Smooth muscle cell (in vitro differentiated cells): Measurements from ENCODE around the gene WNT4. TPM values are rescaled to one million over a fixed set of nuclear protein-coding genes. Genes with fewer than 3 reads are reported as not detected.

Experiments
- DNase-seq: peaks from one replicate; lab custom pipeline; 2025; ENCODE audit not compliant: unreplicated experiment; lab: John Stamatoyannopoulos, UW
- H2AFZ ChIP-seq: fragments of 200-600 bp; sonication (generic); 2 replicates; pipeline ENCODE4 v1.6.0; 2016; ENCODE audit warnings: antibody characterized with exemption, low read depth, mild to moderate bottlenecking
- H3F3A ChIP-seq: fragments of 200-600 bp; sonication (generic); 2 replicates; pipeline ENCODE4 v1.6.0; 2017; ENCODE audit warnings: antibody characterized with exemption, low read depth
- H3K27ac ChIP-seq: fragments of 200-600 bp; sonication (generic); 2 replicates; pipeline ENCODE4 v1.5.1; 2016; ENCODE audit warnings: low read depth, mild to moderate bottlenecking
- H3K27me3 ChIP-seq: fragments of 200-600 bp; sonication (generic); 2 replicates; pipeline ENCODE4 v1.6.1; 2016; ENCODE audit warnings: low read depth, mild to moderate bottlenecking
- H3K36me3 ChIP-seq: fragments of 200-600 bp; sonication (generic); 2 replicates; pipeline ENCODE4 v1.5.1; 2016; ENCODE audit warnings: low read depth
- H3K4me1 ChIP-seq: fragments of 200-600 bp; sonication (generic); 2 replicates; pipeline ENCODE4 v1.5.1; 2016; ENCODE audit warnings: low read depth
- H3K4me2 ChIP-seq: fragments of 200-600 bp; sonication (generic); 2 replicates; pipeline ENCODE4 v1.6.0; 2016; ENCODE audit warnings: mild to moderate bottlenecking
- H3K4me3 ChIP-seq: fragments of 200-600 bp; sonication (generic); 2 replicates; pipeline ENCODE4 v1.5.1; 2016; ENCODE audit warnings: mild to moderate bottlenecking
- H3K79me2 ChIP-seq: fragments of 200-600 bp; sonication (generic); 2 replicates; pipeline ENCODE4 v1.6.0; 2016; ENCODE audit warnings: low read depth, mild to moderate bottlenecking
- H3K9ac ChIP-seq: fragments of 200-600 bp; sonication (generic); 2 replicates; pipeline ENCODE4 v1.6.0; 2016; ENCODE audit warnings: low read depth
- H3K9me3 ChIP-seq: fragments of 200-600 bp; sonication (generic); replicated peaks from 2 replicates; pipeline ENCODE4 v1.5.1; 2016; ENCODE audit warnings: low read depth
- H4K20me1 ChIP-seq: fragments of 200-600 bp; sonication (generic); 2 replicates; pipeline ENCODE4 v1.6.0; 2016; ENCODE audit warnings: low read depth
- WGBS: methylation state at CpG from one replicate; pipeline ENCODE4 v1.1.7; 2016; ENCODE audit warnings: low lambda C conversion rate; 5-methylcytosine and 5-hydroxymethylcytosine counted together
- polyA plus RNA-seq: library from polyadenylated mRNA; unstranded; fragments of >200 nt; fragmentation: Nextera tagmentation; extraction: Ambion mirVana; gene quantifications from 2 replicates; pipeline ENCODE4 v1.2.1, GENCODE V29; 2016
- total RNA-seq: library from RNA; depleted of rRNA; stranded (reverse); fragments of >200 nt; gene quantifications from 2 replicates; pipeline ENCODE4 v1.2.3, GENCODE V29; 2014
- TF ChIP-seq, protein P1 (sequence below): fragments of 200-600 bp; sonication (generic); IDR thresholded peaks from 2 replicates; pipeline ENCODE4 v1.5.1; 2017; ENCODE audit warnings: borderline replicate concordance, mild to moderate bottlenecking, antibody characterized with exemption; ENCODE audit not compliant: insufficient read depth, poor library complexity, severe bottlenecking

Gene WNT4
- total and polyA plus RNA-seq, 2 experiments from 2014 or later = 0.18 to 0.55 TPM

DNA sequence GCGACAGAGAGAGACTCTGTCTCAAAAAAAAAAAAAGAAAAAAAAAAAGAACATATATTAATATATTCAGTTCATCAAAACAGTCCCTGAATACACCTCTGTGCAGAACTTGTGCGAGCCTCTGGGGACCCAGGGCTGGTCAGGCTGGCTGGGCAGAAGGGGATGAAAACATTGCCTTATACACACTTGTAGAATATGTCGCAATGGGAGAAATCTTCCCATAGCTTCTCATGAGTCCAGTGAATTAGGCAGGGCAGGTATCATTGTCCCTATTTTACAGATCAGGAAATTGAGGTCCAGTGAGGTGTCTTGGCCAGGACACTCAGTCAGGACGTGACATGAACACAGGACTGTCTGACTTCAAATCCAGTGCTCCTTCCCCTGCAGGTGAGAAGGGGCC lies 12.6 kb upstream of the WNT4 start:
- H3K79me2 ChIP-seq = no peaks in the 10 kb centered on the region
- TF ChIP-seq, protein P1, sequence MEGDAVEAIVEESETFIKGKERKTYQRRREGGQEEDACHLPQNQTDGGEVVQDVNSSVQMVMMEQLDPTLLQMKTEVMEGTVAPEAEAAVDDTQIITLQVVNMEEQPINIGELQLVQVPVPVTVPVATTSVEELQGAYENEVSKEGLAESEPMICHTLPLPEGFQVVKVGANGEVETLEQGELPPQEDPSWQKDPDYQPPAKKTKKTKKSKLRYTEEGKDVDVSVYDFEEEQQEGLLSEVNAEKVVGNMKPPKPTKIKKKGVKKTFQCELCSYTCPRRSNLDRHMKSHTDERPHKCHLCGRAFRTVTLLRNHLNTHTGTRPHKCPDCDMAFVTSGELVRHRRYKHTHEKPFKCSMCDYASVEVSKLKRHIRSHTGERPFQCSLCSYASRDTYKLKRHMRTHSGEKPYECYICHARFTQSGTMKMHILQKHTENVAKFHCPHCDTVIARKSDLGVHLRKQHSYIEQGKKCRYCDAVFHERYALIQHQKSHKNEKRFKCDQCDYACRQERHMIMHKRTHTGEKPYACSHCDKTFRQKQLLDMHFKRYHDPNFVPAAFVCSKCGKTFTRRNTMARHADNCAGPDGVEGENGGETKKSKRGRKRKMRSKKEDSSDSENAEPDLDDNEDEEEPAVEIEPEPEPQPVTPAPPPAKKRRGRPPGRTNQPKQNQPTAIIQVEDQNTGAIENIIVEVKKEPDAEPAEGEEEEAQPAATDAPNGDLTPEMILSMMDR = no peak
- no peak overlapping the region for H2AFZ ChIP-seq
- H3K27me3 ChIP-seq = peaks cover 9% of the 10 kb centered on the region
- H3K27ac ChIP-seq = no peak overlapping the region
- no peaks in the 10 kb centered on the region for H3K36me3 ChIP-seq
- H3K9ac ChIP-seq = no peak overlapping the region
- H3K4me3 ChIP-seq = no peak overlapping the region
- H3F3A ChIP-seq = no peaks in the 10 kb centered on the region
- 94% methylated on average over 4 of the region's 4 CpGs for WGBS
- H4K20me1 ChIP-seq = peaks cover 6% of the 10 kb centered on the region
- DNase-seq = no peak
- H3K4me1 ChIP-seq = no peaks in the 10 kb centered on the region
- no peaks in the 10 kb centered on the region for H3K9me3 ChIP-seq
- no peak overlapping the region for H3K4me2 ChIP-seq

DNA sequence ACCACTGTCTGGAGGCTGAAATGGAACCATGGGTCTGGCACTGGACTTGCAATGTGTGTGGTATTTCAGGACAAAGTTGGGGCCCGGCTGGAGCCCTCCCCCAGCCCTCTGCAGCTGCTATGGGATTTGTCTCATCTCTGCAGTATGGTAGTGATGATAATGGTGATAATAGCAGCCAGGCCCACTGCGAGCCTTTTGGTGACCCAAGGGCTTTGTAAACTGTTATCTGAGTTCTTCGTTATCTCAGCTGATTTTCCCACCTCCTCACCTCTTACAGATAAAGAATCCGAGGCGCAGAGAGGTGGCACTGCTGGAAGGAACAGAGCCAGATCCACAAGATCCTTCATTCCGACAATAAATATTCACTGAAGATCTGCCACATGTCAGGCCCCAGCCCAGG lies 11.7 kb upstream of the WNT4 start:
- 53% methylated on average over 6 of the region's 6 CpGs for WGBS
- Histone ChIP-seq H3K4me1 (no peaks in the 10 kb centered on the region), H3K4me2 (no peak overlapping the region), H3F3A (no peaks in the 10 kb centered on the region), H3K27me3 (peaks cover 10% of the 10 kb centered on the region), H3K79me2 (no peaks in the 10 kb centered on the region), H3K36me3 (no peaks in the 10 kb centered on the region), H4K20me1 (peaks cover 6% of the 10 kb centered on the region), H3K4me3 (no peak overlapping the region), H3K27ac (no peak overlapping the region), H3K9me3 (no peaks in the 10 kb centered on the region), H3K9ac (no peak overlapping the region), H2AFZ (no peak overlapping the region)
- DNase-seq = no peak
- TF ChIP-seq, protein P1 = no peak

DNA sequence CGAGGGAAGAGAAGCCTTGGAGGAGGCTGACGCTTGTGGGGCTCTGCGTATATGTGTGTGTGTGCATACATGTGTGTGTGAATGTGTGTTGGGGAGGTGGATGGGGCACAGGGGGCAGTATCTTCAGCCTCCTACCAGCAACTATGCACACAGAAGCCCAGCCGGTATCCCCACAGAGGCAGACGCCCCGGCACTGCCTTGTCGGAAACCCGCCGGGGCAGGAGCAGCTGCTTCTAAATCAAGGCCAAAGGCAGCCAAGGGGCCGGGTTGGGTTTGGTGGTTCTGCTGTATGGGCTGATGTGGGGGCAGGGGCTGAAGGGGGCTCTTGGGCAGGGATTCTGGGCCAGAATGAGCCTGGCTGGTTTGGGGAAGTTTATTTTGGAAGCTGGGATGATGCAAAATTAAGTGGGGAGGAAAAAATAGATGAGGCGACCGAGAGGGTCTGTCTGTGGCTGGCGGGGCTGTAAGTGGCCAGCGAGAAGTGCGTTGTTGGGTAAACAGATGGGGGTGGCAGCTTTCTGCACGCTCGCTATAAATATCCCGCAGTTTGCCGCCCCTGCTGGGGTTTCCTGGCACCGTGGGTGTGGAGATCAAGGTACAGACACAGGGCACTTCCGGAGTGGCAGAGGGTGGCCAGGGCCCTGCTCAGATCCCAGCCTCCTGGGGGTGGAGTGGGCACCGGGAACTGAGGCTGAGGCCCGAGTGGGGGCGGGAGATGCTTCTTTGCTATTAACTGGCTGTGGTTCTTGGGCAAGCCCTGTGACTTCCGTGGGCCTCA lies 11.0 kb upstream of the WNT4 start:
- Histone ChIP-seq H3K27me3 (peaks cover 10% of the 10 kb centered on the region), H3K79me2 (no peaks in the 10 kb centered on the region), H3K4me2 (no peak overlapping the region), H2AFZ (no peak overlapping the region), H3K9me3 (no peaks in the 10 kb centered on the region), H4K20me1 (peaks cover 6% of the 10 kb centered on the region), H3K27ac (no peak overlapping the region), H3F3A (no peaks in the 10 kb centered on the region), H3K4me1 (no peaks in the 10 kb centered on the region), H3K4me3 (no peak overlapping the region), H3K36me3 (no peaks in the 10 kb centered on the region), H3K9ac (no peak overlapping the region)
- TF ChIP-seq, protein P1 = no peak
- DNase-seq = no peak
- WGBS = 78% methylated on average over 17 of the region's 25 CpGs

DNA sequence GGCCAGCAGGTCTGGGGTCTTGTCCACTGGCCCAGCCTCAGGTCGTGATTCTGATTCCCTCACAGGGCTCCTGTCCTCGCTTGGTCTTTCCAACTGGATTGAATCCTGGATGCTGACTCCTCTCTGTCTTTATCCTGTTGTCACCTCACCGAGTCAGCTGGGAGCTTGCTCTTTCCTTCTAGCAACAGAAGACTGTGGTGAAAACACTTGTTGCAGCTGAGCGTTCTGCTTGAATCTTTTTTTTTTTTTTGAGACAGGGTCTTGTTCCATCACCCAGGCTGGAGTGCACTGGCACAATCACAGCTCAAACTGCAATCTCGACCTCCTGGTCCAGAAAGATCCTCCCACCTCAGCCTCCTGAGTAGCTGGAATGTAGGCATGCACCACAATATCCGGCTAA lies 8.0 kb upstream of the WNT4 start:
- Histone ChIP-seq H3K27me3 (peaks cover 32% of the 10 kb centered on the region), H3K4me3 (no peak overlapping the region), H3K9me3 (no peaks in the 10 kb centered on the region), H2AFZ (no peak overlapping the region), H3K79me2 (no peaks in the 10 kb centered on the region), H3F3A (no peaks in the 10 kb centered on the region), H3K9ac (no peak overlapping the region), H3K27ac (no peak overlapping the region), H3K4me2 (no peak overlapping the region), H4K20me1 (peaks cover 6% of the 10 kb centered on the region), H3K4me1 (no peaks in the 10 kb centered on the region), H3K36me3 (no peaks in the 10 kb centered on the region)
- 84% methylated on average over 6 of the region's 6 CpGs for WGBS
- no peak for DNase-seq
- TF ChIP-seq, protein P1 = no peak
